ENCODE data around the gene IMPA2.

GRCh38 chr18:11997466-11997865, 16.2 kb downstream of the IMPA2 start:
- TF ChIP-seq CTCF (IDR thresholded peaks at IDR 0.05) (no peak), POLR2A (IDR thresholded peaks at IDR 0.05) (no peak)

All from lower leg skin (tissue), 3 donors.